Keratinocyte (primary cell): ENCODE data around the gene SFRP2. TPM values are rescaled to one million over a fixed set of nuclear protein-coding genes. Genes with fewer than 3 reads are reported as not detected.

ENCODE experiments used
- DNase-seq: peaks from one replicate; pipeline ENCODE4 v3.0.0-alpha.2; 2011; ENCODE audit warnings: low read depth, missing footprints, low spot score
- FAIRE-seq: peaks from 2 replicates; lab custom pipeline; 2011; peaks lifted over from hg19 to GRCh38; lab: Jason Lieb, UNC
- H2AFZ ChIP-seq: 2 replicates; pipeline ENCODE4 v1.6.0; 2012; ENCODE audit warnings: low read length, control low read depth, inconsistent platforms; ENCODE audit not compliant: control insufficient read depth
- H3K27ac ChIP-seq: 2 replicates; pipeline ENCODE4 v1.5.1; 2011; ENCODE audit warnings: low read length; ENCODE audit not compliant: control insufficient read depth, insufficient read depth
- H3K27me3 ChIP-seq: 3 replicates; pipeline ENCODE4 v1.6.0; 2011; ENCODE audit warnings: low read length; ENCODE audit not compliant: control insufficient read depth, insufficient read depth; ENCODE audit errors: extremely low read depth
- H3K36me3 ChIP-seq, 2 experiments: 2 replicates in 1 of 2; 3 replicates in 1 of 2; pipeline ENCODE4 v1.5.1; 2011; ENCODE audit warnings: low read length in 2 of 2, mild to moderate bottlenecking in 1 of 2; ENCODE audit not compliant: control insufficient read depth in 2 of 2, insufficient read depth in 2 of 2; ENCODE audit errors: extremely low read depth in 1 of 2
- H3K4me1 ChIP-seq: 3 replicates; pipeline ENCODE4 v1.5.1; 2011; ENCODE audit warnings: low read length; ENCODE audit not compliant: control insufficient read depth, insufficient read depth; ENCODE audit errors: extremely low read depth
- H3K4me2 ChIP-seq: 3 replicates; pipeline ENCODE4 v1.6.0; 2011; ENCODE audit warnings: low read depth, low read length; ENCODE audit not compliant: control insufficient read depth, insufficient read depth; ENCODE audit errors: extremely low read depth
- H3K4me3 ChIP-seq, 3 experiments: fragments of 200-600 bp in 1 of 3; sonication (generic) in 1 of 3; 2 replicates in 2 of 3; 3 replicates in 1 of 3; pipeline ENCODE4 v1.5.1; 2011 to 2016; ENCODE audit warnings: low read length in 3 of 3, mild to moderate bottlenecking in 3 of 3, control low read depth in 2 of 3, inconsistent platforms in 1 of 3, low read depth in 1 of 3, mixed read lengths in 1 of 3, mixed run types in 1 of 3, moderate library complexity in 1 of 3; ENCODE audit not compliant: control insufficient read depth in 2 of 3, insufficient read depth in 2 of 3; ENCODE audit errors: extremely low read depth in 1 of 3
- H3K79me2 ChIP-seq: 2 replicates; pipeline ENCODE4 v1.6.0; 2012; ENCODE audit warnings: low read length; ENCODE audit not compliant: control insufficient read depth, insufficient read depth
- H3K9ac ChIP-seq: 3 replicates; pipeline ENCODE4 v1.6.0; 2011; ENCODE audit warnings: low read length; ENCODE audit not compliant: control insufficient read depth, insufficient read depth; ENCODE audit errors: extremely low read depth
- H3K9me1 ChIP-seq: 3 replicates; pipeline ENCODE4 v1.6.0; 2011; ENCODE audit warnings: low read length; ENCODE audit not compliant: control insufficient read depth, insufficient read depth; ENCODE audit errors: extremely low read depth
- H3K9me3 ChIP-seq: 2 replicates; pipeline ENCODE4 v1.5.1; 2012; ENCODE audit warnings: low read depth, low read length; ENCODE audit not compliant: control insufficient read depth
- H4K20me1 ChIP-seq: 3 replicates; pipeline ENCODE4 v1.6.0; 2011; ENCODE audit warnings: low read length; ENCODE audit not compliant: control insufficient read depth, insufficient read depth; ENCODE audit errors: extremely low read depth
- CTCF ChIP-seq, 3 experiments: IDR thresholded peaks in 1 of 3; conservative IDR thresholded peaks in 1 of 3; optimal IDR thresholded peaks in 1 of 3; 2 replicates in 2 of 3; 3 replicates in 1 of 3; pipeline versions ENCODE3 to v1.5.1; 2011; ENCODE audit warnings: low read length in 3 of 3, mild to moderate bottlenecking in 3 of 3, moderate library complexity in 2 of 3, control low read depth in 1 of 3, inconsistent platforms in 1 of 3; ENCODE audit not compliant: insufficient read depth in 2 of 3; ENCODE audit errors: extremely low read depth in 1 of 3
- EZH2 ChIP-seq: IDR thresholded peaks from one replicate; pipeline ENCODE4 v1.6.1; 2012; ENCODE audit warnings: inconsistent platforms, mild to moderate bottlenecking, low read length, moderate library complexity
- dilution Hi-C: fragments of 300-500 bp; cut with MboI; formaldehyde crosslinking; loops from one replicate; pipeline ENCODE4 v1.7.0; 2020; ENCODE audit warnings: low sequenced_read_pairs; ENCODE audit not compliant: extremely low pct_ligation_motif_present
- polyA plus RNA-seq, 5 experiments: library from polyadenylated mRNA; depleted of rRNA in 3 of 5; stranded (reverse) in 3 of 5; stranded (forward) in 1 of 5; unstranded in 1 of 5; fragments of >200 nt; gene quantifications; 1 replicate in 1 of 5; 2 replicates in 3 of 5; 3 replicates in 1 of 5; pipeline versions ENCODE4 v1.2.1 to v1.2.3, GENCODE V29; 2011 to 2012; ENCODE audit warnings: missing spikeins in 2 of 5, low read depth in 1 of 5, low replicate concordance in 1 of 5

The SFRP2 gene
- polyA plus RNA-seq, 1 donor (not counting 4 experiments of a cell fraction or from before 2014, with no cell fraction given) = not detected

GRCh38 chr4:153799694-153800074 lies 10.8 kb upstream of the SFRP2 start:
- H4K20me1 ChIP-seq = no peaks in the 10 kb centered on the region
- H3K36me3 ChIP-seq = no peaks in the 10 kb centered on the region
- no peaks in the 10 kb centered on the region for H3K27me3 ChIP-seq
- H3K79me2 ChIP-seq = no peaks in the 10 kb centered on the region
- no peaks in the 10 kb centered on the region for H3K4me1 ChIP-seq
- H3K9ac ChIP-seq = no peak overlapping the region
- H3K4me2 ChIP-seq = no peak overlapping the region
- H3K27ac ChIP-seq = no peak overlapping the region
- no peak for DNase-seq
- no peaks in the 10 kb centered on the region for H3K9me3 ChIP-seq
- dilution Hi-C loops = no loop called here
- H3K4me3 ChIP-seq = no peak overlapping the region
- FAIRE-seq = no peak
- TF ChIP-seq EZH2 (no peak), CTCF (optimal IDR thresholded peaks at IDR 0.05 in 1 of 3, IDR thresholded peaks at IDR 0.05 in 1 of 3, conservative IDR thresholded peaks at IDR 0.05 in 1 of 3; ENCODE audit: extremely low read depth in 1 of 3, insufficient read depth in 2 of 3, low read length in 3 of 3) (no peak)
- H2AFZ ChIP-seq = no peak overlapping the region
- no peaks in the 10 kb centered on the region for H3K9me1 ChIP-seq

GRCh38 chr4:153798901-153799693 lies 10.2 kb upstream of the SFRP2 start:
- no peak overlapping the region for H3K4me3 ChIP-seq
- no peaks in the 10 kb centered on the region for H3K79me2 ChIP-seq
- H3K27me3 ChIP-seq = no peaks in the 10 kb centered on the region
- H3K9me3 ChIP-seq = no peaks in the 10 kb centered on the region
- no peak overlapping the region for H2AFZ ChIP-seq
- no peaks in the 10 kb centered on the region for H3K4me1 ChIP-seq
- no peak overlapping the region for H3K27ac ChIP-seq
- H4K20me1 ChIP-seq = no peaks in the 10 kb centered on the region
- TF ChIP-seq CTCF (optimal IDR thresholded peaks at IDR 0.05 in 1 of 3, IDR thresholded peaks at IDR 0.05 in 1 of 3, conservative IDR thresholded peaks at IDR 0.05 in 1 of 3; ENCODE audit: extremely low read depth in 1 of 3, insufficient read depth in 2 of 3, low read length in 3 of 3) (no peak), EZH2 (no peak)
- no peak overlapping the region for H3K9ac ChIP-seq
- no peaks in the 10 kb centered on the region for H3K9me1 ChIP-seq
- DNase-seq = no peak
- dilution Hi-C loops = no loop called here
- FAIRE-seq = no peak
- H3K36me3 ChIP-seq = no peaks in the 10 kb centered on the region
- H3K4me2 ChIP-seq = no peak overlapping the region
